Measurements from ENCODE around the gene VOPP1. TPM values are rescaled to one million over a fixed set of nuclear protein-coding genes. Genes with fewer than 3 reads are reported as not detected.

Gene VOPP1
- total RNA-seq, 1 experiment from 2014 or later: 60.2 TPM

- BruUV-seq (replicated peaks): no TSS peak
- peaks cover 46% of the 10 kb centered on the region for H3K79me2 ChIP-seq (ENCODE audit: low read length)
- peak overlapping the region; percentile 29; the same call in 1 of the 2 replicates for H3K27ac ChIP-seq (ENCODE audit: low read length)
- peaks cover 19% of the 10 kb centered on the region for H4K20me1 ChIP-seq (ENCODE audit: low read length)
- intact Hi-C loops (cut with micrococcal nuclease): no loop called here
- no peak for DNase-seq
- H3K4me1 ChIP-seq (ENCODE audit: insufficient read depth, low read length): peaks cover 40% of the 10 kb centered on the region
- ChIA-PET POLR2A (ENCODE audit: unreplicated experiment) (interaction anchor here (0.6 kb wide), 1 partner anchor 25 kb away, joined by 5 read pairs; no protein-coding TSS in a partner anchor), CTCF (interaction anchor here (0.8 to 1.5 kb wide), 2 partner anchors 12 to 13 kb away, joined by 4 read pairs; no protein-coding TSS in a partner anchor)
- no peaks in the 10 kb centered on the region for H3K9me3 ChIP-seq (ENCODE audit: low read length)
- H3F3A ChIP-seq (ENCODE audit: low read length, unreplicated experiment): peaks cover 6% of the 10 kb centered on the region
- TF ChIP-seq CTCF (conservative IDR thresholded peaks at IDR 0.05; ENCODE audit: low read depth, low read length): no peak
- TF ChIP-seq EZH2 (IDR thresholded peaks at IDR 0.05; ENCODE audit: low read length, unreplicated experiment): no peak
- TF ChIP-seq EZH2phosphoT487 (IDR thresholded peaks at IDR 0.05; ENCODE audit: borderline replicate concordance, low read length): no peak
- no peak overlapping the region for H3K4me3 ChIP-seq (ENCODE audit: low read length)
- no peaks in the 10 kb centered on the region for H3K9me2 ChIP-seq (replicated peaks; ENCODE audit: low read length)
- no peak overlapping the region for H2AFZ ChIP-seq (ENCODE audit: low read length)
- peak overlapping the region; percentile 12 for H3K4me2 ChIP-seq (ENCODE audit: low read length)
- no peaks in the 10 kb centered on the region for H3K27me3 ChIP-seq (ENCODE audit: low read length)
- ATAC-seq: no peak
- H3K36me3 ChIP-seq (ENCODE audit: low read depth, low read length): no peaks in the 10 kb centered on the region
- H3K9ac ChIP-seq (ENCODE audit: low read length): no peak overlapping the region
These were observed 38.6 kb downstream of the VOPP1 start for GRCh38 chr7:55533729-55534080.

- Histone ChIP-seq H4K20me1 (ENCODE audit: low read length) (peaks cover 19% of the 10 kb centered on the region), H3K4me1 (ENCODE audit: insufficient read depth, low read length) (peaks cover 40% of the 10 kb centered on the region), H3K9me2 (replicated peaks; ENCODE audit: low read length) (no peaks in the 10 kb centered on the region), H3K9me3 (ENCODE audit: low read length) (no peaks in the 10 kb centered on the region), H3K27ac (ENCODE audit: low read length) (peak overlapping the region; percentile 29; the same call in 1 of the 2 replicates), H3K36me3 (ENCODE audit: low read depth, low read length) (no peaks in the 10 kb centered on the region), H3K79me2 (ENCODE audit: low read length) (peaks cover 46% of the 10 kb centered on the region), H3K4me2 (ENCODE audit: low read length) (peak overlapping the region; percentile 12; the same call in 1 of the 2 replicates), H3K27me3 (ENCODE audit: low read length) (no peaks in the 10 kb centered on the region), H2AFZ (ENCODE audit: low read length) (no peak overlapping the region), H3F3A (ENCODE audit: low read length, unreplicated experiment) (peaks cover 6% of the 10 kb centered on the region), H3K9ac (ENCODE audit: low read length) (no peak overlapping the region), H3K4me3 (ENCODE audit: low read length) (no peak overlapping the region)
- ATAC-seq: peak; percentile 39; the same call in 1 of the 2 replicates
- POLR2A ChIA-PET (ENCODE audit: unreplicated experiment): interaction anchor here (0.6 kb wide), 1 partner anchor 25 kb away, joined by 5 read pairs; no protein-coding TSS in a partner anchor
- TF ChIP-seq CTCF (conservative IDR thresholded peaks at IDR 0.05; ENCODE audit: low read depth, low read length) (no peak), EZH2phosphoT487 (IDR thresholded peaks at IDR 0.05; ENCODE audit: borderline replicate concordance, low read length) (no peak), EZH2 (IDR thresholded peaks at IDR 0.05; ENCODE audit: low read length, unreplicated experiment) (no peak)
- intact Hi-C loops (cut with micrococcal nuclease): no loop called here
- CTCF ChIA-PET: interaction anchor here (1.5 kb wide), 1 partner anchor 14 kb away, joined by 4 read pairs; no protein-coding TSS in a partner anchor
- no TSS peak for BruUV-seq (replicated peaks)
- DNase-seq: peak; percentile 49
These were observed 39.1 kb downstream of the VOPP1 start for GRCh38 chr7:55533050-55533728.
